DOHH2 (cell line): Measurements from ENCODE around the gene HSD17B7.

Experiments used
- CTCF ChIP-seq: fragments of 200-600 bp; sonication (generic); IDR thresholded peaks from one replicate; pipeline ENCODE4 v1.5.1; 2014; ENCODE audit warnings: antibody characterized with exemption, mild to moderate bottlenecking, low read depth, low read length; ENCODE audit not compliant: poor library complexity, severe bottlenecking
- EZH2phosphoT487 ChIP-seq: fragments of 200-600 bp; sonication (generic); IDR thresholded peaks from 2 replicates; pipeline ENCODE4 v1.6.1; 2017; ENCODE audit warnings: borderline replicate concordance, mild to moderate bottlenecking, antibody characterized with exemption, low read length, moderate library complexity, mixed read lengths

- no peak for TF ChIP-seq CTCF
- no peak for TF ChIP-seq EZH2phosphoT487
These were observed 68.7 kb downstream of the HSD17B7 start for GRCh38 chr1:162859191-162859590.
